Smooth muscle cell (in vitro differentiated cells): ENCODE data around the gene MICAL2. TPM values are rescaled to one million over a fixed set of nuclear protein-coding genes. Genes with fewer than 3 reads are reported as not detected.

Source experiments
- DNase-seq: peaks from one replicate; lab custom pipeline; 2025; ENCODE audit not compliant: unreplicated experiment; lab: John Stamatoyannopoulos, UW
- H2AFZ ChIP-seq: fragments of 200-600 bp; sonication (generic); 2 replicates; pipeline ENCODE4 v1.6.0; 2016; ENCODE audit warnings: antibody characterized with exemption, low read depth, mild to moderate bottlenecking
- H3F3A ChIP-seq: fragments of 200-600 bp; sonication (generic); 2 replicates; pipeline ENCODE4 v1.6.0; 2017; ENCODE audit warnings: antibody characterized with exemption, low read depth
- H3K27ac ChIP-seq: fragments of 200-600 bp; sonication (generic); 2 replicates; pipeline ENCODE4 v1.5.1; 2016; ENCODE audit warnings: low read depth, mild to moderate bottlenecking
- H3K27me3 ChIP-seq: fragments of 200-600 bp; sonication (generic); 2 replicates; pipeline ENCODE4 v1.6.1; 2016; ENCODE audit warnings: low read depth, mild to moderate bottlenecking
- H3K36me3 ChIP-seq: fragments of 200-600 bp; sonication (generic); 2 replicates; pipeline ENCODE4 v1.5.1; 2016; ENCODE audit warnings: low read depth
- H3K4me1 ChIP-seq: fragments of 200-600 bp; sonication (generic); 2 replicates; pipeline ENCODE4 v1.5.1; 2016; ENCODE audit warnings: low read depth
- H3K4me2 ChIP-seq: fragments of 200-600 bp; sonication (generic); 2 replicates; pipeline ENCODE4 v1.6.0; 2016; ENCODE audit warnings: mild to moderate bottlenecking
- H3K4me3 ChIP-seq: fragments of 200-600 bp; sonication (generic); 2 replicates; pipeline ENCODE4 v1.5.1; 2016; ENCODE audit warnings: mild to moderate bottlenecking
- H3K79me2 ChIP-seq: fragments of 200-600 bp; sonication (generic); 2 replicates; pipeline ENCODE4 v1.6.0; 2016; ENCODE audit warnings: low read depth, mild to moderate bottlenecking
- H3K9ac ChIP-seq: fragments of 200-600 bp; sonication (generic); 2 replicates; pipeline ENCODE4 v1.6.0; 2016; ENCODE audit warnings: low read depth
- H3K9me3 ChIP-seq: fragments of 200-600 bp; sonication (generic); replicated peaks from 2 replicates; pipeline ENCODE4 v1.5.1; 2016; ENCODE audit warnings: low read depth
- H4K20me1 ChIP-seq: fragments of 200-600 bp; sonication (generic); 2 replicates; pipeline ENCODE4 v1.6.0; 2016; ENCODE audit warnings: low read depth
- CTCF ChIP-seq: fragments of 200-600 bp; sonication (generic); IDR thresholded peaks from 2 replicates; pipeline ENCODE4 v1.5.1; 2017; ENCODE audit warnings: borderline replicate concordance, mild to moderate bottlenecking, antibody characterized with exemption; ENCODE audit not compliant: insufficient read depth, poor library complexity, severe bottlenecking
- WGBS: methylation state at CpG from one replicate; pipeline ENCODE4 v1.1.7; 2016; ENCODE audit warnings: low lambda C conversion rate; 5-methylcytosine and 5-hydroxymethylcytosine counted together
- polyA plus RNA-seq: library from polyadenylated mRNA; unstranded; fragments of >200 nt; fragmentation: Nextera tagmentation; extraction: Ambion mirVana; gene quantifications from 2 replicates; pipeline ENCODE4 v1.2.1, GENCODE V29; 2016
- total RNA-seq: library from RNA; depleted of rRNA; stranded (reverse); fragments of >200 nt; gene quantifications from 2 replicates; pipeline ENCODE4 v1.2.3, GENCODE V29; 2014

MICAL2 gene
- total and polyA plus RNA-seq, 2 experiments from 2014 or later: 161 to 287 TPM

- no peaks in the 10 kb centered on the region for H3K79me2 ChIP-seq
- no peaks in the 10 kb centered on the region for H4K20me1 ChIP-seq
- no peaks in the 10 kb centered on the region for H3K36me3 ChIP-seq
- no peak for DNase-seq
- H3K9me3 ChIP-seq: no peaks in the 10 kb centered on the region
- peaks cover 3% of the 10 kb centered on the region for H3F3A ChIP-seq
- no peak for TF ChIP-seq CTCF
- no peak overlapping the region for H3K4me2 ChIP-seq
- no peak overlapping the region for H3K4me3 ChIP-seq
- H3K9ac ChIP-seq: no peak overlapping the region
- WGBS: 98% methylated on average over 9 of the region's 9 CpGs
- no peaks in the 10 kb centered on the region for H3K27me3 ChIP-seq
- no peak overlapping the region for H3K27ac ChIP-seq
- peaks cover 6% of the 10 kb centered on the region for H3K4me1 ChIP-seq
- no peak overlapping the region for H2AFZ ChIP-seq
These were observed 165.4 kb downstream of the MICAL2 start for GRCh38 chr11:12275818-12276217.

GRCh38 chr11:12276356-12276755 is 166.0 kb downstream of the MICAL2 start:
- WGBS: 94% methylated on average over 6 of the region's 6 CpGs
- Histone ChIP-seq H3K4me1 (peaks cover 11% of the 10 kb centered on the region), H4K20me1 (no peaks in the 10 kb centered on the region), H3K4me3 (no peak overlapping the region), H3K27me3 (no peaks in the 10 kb centered on the region), H3K9ac (no peak overlapping the region), H3K4me2 (no peak overlapping the region), H3F3A (peaks cover 3% of the 10 kb centered on the region), H3K27ac (no peak overlapping the region), H3K9me3 (no peaks in the 10 kb centered on the region), H3K79me2 (no peaks in the 10 kb centered on the region), H3K36me3 (no peaks in the 10 kb centered on the region), H2AFZ (no peak overlapping the region)
- TF ChIP-seq CTCF: no peak
- no peak for DNase-seq

GRCh38 chr11:12276831-12277475 is 166.6 kb downstream of the MICAL2 start:
- no peaks in the 10 kb centered on the region for H3K79me2 ChIP-seq
- no peaks in the 10 kb centered on the region for H4K20me1 ChIP-seq
- peaks cover 3% of the 10 kb centered on the region for H3F3A ChIP-seq
- H3K36me3 ChIP-seq: no peaks in the 10 kb centered on the region
- no peaks in the 10 kb centered on the region for H3K27me3 ChIP-seq
- H3K27ac ChIP-seq: no peak overlapping the region
- no peak overlapping the region for H2AFZ ChIP-seq
- TF ChIP-seq CTCF: no peak
- H3K4me1 ChIP-seq: peaks cover 14% of the 10 kb centered on the region
- no peak for DNase-seq
- H3K9me3 ChIP-seq: no peaks in the 10 kb centered on the region
- WGBS: 96% methylated on average over 10 of the region's 10 CpGs
- no peak overlapping the region for H3K9ac ChIP-seq
- H3K4me3 ChIP-seq: no peak overlapping the region
- no peak overlapping the region for H3K4me2 ChIP-seq
